HG02623 (cell line): ENCODE results near the gene MTMR1.

Source experiments
- ATAC-seq: cut with Tn5 transposase; IDR thresholded peaks from one replicate; pipeline ENCODE4 v1.9.1; 2021; ENCODE audit warnings: moderate library complexity; ENCODE audit not compliant: unreplicated experiment

Gene MTMR1

GRCh38 chrX:150777328-150777992, 84.3 kb downstream of the MTMR1 start:
- ATAC-seq: no peak

- no peak for ATAC-seq
Observed at GRCh38 chrX:150779385-150779784, 86.2 kb downstream of the MTMR1 start.

GRCh38 chrX:150781677-150782076, 88.5 kb downstream of the MTMR1 start:
- ATAC-seq: no peak

- no peak for ATAC-seq
Observed at GRCh38 chrX:150790021-150790420, 96.8 kb downstream of the MTMR1 start.

- ATAC-seq: no peak
Observed at GRCh38 chrX:150792949-150793527, 99.8 kb downstream of the MTMR1 start.

GRCh38 chrX:150805736-150806135, 112.5 kb downstream of the MTMR1 start:
- ATAC-seq: no peak

- ATAC-seq: no peak
Observed at GRCh38 chrX:150806827-150807226, 113.6 kb downstream of the MTMR1 start.

- no peak for ATAC-seq
Observed at GRCh38 chrX:150813922-150814321, 120.7 kb downstream of the MTMR1 start.
